Rectal smooth muscle tissue (tissue), 1 donor: Measurements from ENCODE around the gene ANXA2R.
"Not testable (repeated sequence)": the region's sequence is repeated elsewhere in the genome, so short reads cannot be mapped to it uniquely, and the experiment has no call there.

ENCODE experiments used
- H3K27ac ChIP-seq: one replicate; pipeline ENCODE4 v1.7.0; 2013; ENCODE audit warnings: low read depth, low read length, inconsistent platforms
- H3K27me3 ChIP-seq: one replicate; pipeline ENCODE4 v1.7.0; 2013; ENCODE audit warnings: low read length; ENCODE audit not compliant: control insufficient read depth, insufficient read depth
- H3K36me3 ChIP-seq: one replicate; pipeline ENCODE4 v1.7.0; 2013; ENCODE audit warnings: low read length; ENCODE audit not compliant: control insufficient read depth, insufficient read depth
- H3K4me1 ChIP-seq: one replicate; pipeline ENCODE4 v1.7.0; 2013; ENCODE audit warnings: low read length; ENCODE audit not compliant: control insufficient read depth, insufficient read depth
- H3K4me3 ChIP-seq: one replicate; pipeline ENCODE4 v1.7.0; 2013; ENCODE audit warnings: low read length
- H3K9ac ChIP-seq: one replicate; pipeline ENCODE4 v1.7.0; 2013; ENCODE audit warnings: low read length

ANXA2R gene

DNA sequence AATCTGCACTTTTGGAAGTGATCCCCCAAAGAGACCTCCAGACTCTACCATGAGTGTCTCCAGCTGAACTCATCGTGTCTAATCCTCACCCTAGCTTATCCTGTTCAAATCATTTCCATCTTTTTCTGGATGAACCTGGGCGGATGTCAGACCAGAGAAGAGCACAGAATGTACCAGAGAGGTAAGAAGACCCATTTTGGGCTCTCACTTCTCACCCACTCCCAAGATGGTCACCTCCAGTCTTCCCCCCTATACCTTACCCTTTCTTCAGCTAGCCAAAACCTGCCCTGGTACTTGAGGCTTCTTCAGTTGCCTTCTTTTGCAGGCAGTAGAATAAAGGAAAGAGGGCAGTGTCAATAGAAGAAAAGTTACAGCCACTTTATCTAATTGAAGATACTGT is 27.9 kb upstream of the ANXA2R start:
- Histone ChIP-seq H3K4me3 (peak overlapping the region; percentile 90), H3K27ac (no peak overlapping the region), H3K36me3 (peaks cover 4% of the 10 kb centered on the region), H3K27me3 (no peaks in the 10 kb centered on the region), H3K4me1 (peaks cover 9% of the 10 kb centered on the region), H3K9ac (no peak overlapping the region)

DNA sequence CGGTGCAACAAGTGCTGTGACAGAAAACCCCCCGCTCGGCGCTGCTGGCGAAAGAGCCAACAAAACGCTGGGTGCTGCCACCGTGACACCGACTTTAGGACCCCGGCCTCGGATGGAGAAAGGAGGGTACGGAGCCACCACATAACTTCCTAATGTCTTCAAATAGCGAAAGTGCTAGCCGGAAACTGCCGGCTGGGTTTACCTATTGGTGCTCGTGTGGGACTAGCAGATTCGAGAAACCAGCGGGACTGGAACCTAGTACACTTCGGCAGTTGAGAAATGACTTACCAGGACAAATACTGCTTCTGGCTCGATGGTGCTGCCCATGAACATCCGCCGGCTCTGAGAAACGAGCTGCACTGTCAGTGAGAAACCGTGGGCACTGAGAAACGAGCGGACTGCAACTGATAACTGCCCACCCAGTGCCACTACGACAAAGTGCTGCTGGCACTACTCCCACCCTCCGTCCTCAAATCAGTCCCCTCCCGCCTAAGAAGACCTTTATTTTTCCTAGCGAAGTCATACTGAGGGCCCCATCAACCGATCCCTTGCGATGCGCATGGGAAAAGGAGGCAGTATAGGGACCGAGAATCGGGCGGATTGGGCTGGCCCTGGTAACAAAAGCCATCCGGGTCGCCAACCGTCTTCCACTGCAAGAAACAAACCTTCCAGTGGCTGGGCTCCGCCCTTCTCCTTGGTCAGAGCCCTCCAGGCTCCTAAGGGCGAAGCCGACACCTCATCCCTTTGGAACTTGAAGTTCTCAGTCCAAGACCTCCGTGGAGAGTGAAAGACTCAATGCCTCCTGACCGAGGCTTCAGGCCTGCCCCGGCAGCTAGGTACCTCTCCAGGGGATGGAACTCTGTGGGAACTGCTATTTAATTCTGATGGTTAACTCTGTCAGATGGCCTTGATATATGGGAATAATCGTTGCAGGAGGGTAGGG is 27.0 kb upstream of the ANXA2R start:
- peak overlapping the region; percentile 90 for H3K4me3 ChIP-seq
- peaks cover 4% of the 10 kb centered on the region for H3K36me3 ChIP-seq
- peak overlapping the region; percentile 97 for H3K9ac ChIP-seq
- peak overlapping the region; percentile 99 for H3K27ac ChIP-seq
- peaks cover 9% of the 10 kb centered on the region for H3K4me1 ChIP-seq
- no peaks in the 10 kb centered on the region for H3K27me3 ChIP-seq

DNA sequence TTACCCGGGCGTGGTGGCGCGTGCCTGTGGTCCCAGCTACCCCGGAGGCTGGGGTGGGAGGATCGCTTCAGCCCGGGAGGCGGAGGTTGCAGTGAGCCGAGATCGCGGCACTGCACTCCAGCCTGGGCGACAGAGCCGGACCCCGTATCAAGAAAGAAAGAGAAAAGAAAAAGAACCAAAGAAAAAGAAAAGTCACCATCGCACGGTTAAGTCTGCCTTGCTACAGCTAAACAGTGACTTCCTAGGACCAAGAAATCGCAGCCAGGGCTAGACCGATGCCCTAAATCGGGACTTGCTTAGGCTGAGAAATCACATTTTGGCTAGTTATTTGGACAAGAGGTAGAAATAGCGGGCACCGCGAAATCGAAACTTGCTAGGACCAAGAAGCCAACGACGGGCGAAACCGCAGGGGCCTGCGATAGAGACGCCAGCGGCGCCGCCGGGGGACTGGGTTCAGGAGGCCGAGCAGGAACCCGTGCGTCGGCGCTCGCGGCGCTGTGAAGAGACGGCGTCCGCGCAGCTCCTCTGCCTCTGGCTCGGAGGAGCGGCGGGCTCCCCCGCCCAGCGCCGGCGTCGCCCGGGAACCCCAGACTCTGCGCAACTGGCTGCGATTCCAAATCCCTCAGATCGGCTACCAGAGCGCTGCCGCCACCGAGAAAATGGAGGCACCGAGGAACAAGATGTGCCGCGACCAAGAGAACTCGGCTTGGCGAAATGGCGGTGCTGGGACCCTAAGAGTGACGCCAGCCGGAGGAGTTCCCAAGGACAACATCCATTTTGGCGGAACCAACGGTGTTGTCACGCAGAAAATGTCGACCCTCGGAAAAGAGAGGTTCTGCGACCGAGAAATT is 26.1 kb upstream of the ANXA2R start:
- Histone ChIP-seq H3K27ac (peak overlapping the region; percentile 99), H3K4me3 (peak overlapping the region; percentile 90), H3K4me1 (peaks cover 9% of the 10 kb centered on the region), H3K36me3 (no peaks in the 10 kb centered on the region), H3K27me3 (no peaks in the 10 kb centered on the region), H3K9ac (peak overlapping the region; percentile 97)

- Histone ChIP-seq H3K36me3 (no peaks in the 10 kb centered on the region), H3K9ac (peak overlapping the region; percentile 97), H3K4me3 (peak overlapping the region; percentile 90), H3K27me3 (no peaks in the 10 kb centered on the region), H3K4me1 (peaks cover 9% of the 10 kb centered on the region), H3K27ac (peak overlapping the region; percentile 99)
Measured at GRCh38 chr5:43065387-43065947, 25.3 kb upstream of the ANXA2R start.

DNA sequence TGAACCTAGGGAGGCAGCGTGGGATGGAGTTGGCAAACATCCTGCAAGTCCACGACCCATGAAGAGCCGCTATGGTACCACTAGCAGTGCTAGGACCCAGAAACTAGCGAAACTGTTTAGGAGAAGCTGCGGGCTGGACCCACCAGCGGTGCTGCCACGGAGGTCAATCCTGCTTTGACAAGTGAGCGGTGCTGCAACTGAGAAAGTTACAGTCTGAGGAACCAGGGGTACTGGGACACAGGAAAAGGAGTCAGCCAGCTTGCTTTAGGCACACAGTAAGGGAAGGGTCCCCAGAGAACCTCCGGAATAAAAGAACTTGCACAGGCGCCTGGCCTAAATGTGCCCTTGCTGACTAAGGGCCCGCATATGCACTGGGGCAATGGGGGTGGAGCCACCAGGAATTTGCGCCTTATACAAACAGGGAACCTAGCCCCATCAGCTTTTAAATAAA is 23.6 kb upstream of the ANXA2R start:
- H3K4me3 ChIP-seq = no peak overlapping the region
- H3K27me3 ChIP-seq = no peaks in the 10 kb centered on the region
- no peak overlapping the region for H3K27ac ChIP-seq
- no peaks in the 10 kb centered on the region for H3K36me3 ChIP-seq
- no peak overlapping the region for H3K9ac ChIP-seq
- peaks cover 8% of the 10 kb centered on the region for H3K4me1 ChIP-seq

DNA sequence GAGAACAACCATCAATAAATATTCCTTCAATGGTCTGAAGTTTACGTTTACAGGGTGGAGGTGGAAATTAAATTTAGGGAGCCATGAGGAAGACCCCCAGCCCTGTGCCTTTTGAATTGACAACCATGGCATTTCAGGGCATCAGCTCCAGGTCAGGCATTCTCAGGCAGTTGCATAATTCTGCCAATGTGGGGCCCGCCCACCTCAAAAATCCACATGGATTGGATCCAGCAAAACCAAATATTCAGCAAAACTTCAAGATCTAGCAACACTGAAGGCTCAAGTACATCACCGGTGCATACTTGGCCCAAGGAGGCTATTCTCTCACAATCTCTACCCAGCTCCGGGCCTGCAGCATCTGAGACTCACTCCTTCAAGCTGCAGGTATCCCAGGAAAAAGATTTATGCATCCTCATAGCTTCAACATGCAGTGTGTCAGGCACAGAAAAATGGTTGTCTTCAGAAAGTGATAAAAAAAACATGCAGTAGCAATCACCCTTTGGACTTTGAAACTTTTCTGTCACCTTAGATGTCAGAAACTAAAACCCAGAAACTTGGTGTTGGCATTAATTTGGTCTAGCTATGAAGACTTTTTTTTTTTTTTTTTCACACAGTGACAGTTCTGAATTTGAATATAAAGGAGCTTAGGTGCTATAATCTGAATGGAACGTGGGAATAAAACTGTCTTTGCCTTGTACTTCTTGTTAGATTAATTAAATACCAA is 21.4 kb upstream of the ANXA2R start:
- H3K27me3 ChIP-seq = no peaks in the 10 kb centered on the region
- no peak overlapping the region for H3K27ac ChIP-seq
- H3K36me3 ChIP-seq = no peaks in the 10 kb centered on the region
- no peak overlapping the region for H3K9ac ChIP-seq
- H3K4me3 ChIP-seq = no peak overlapping the region
- H3K4me1 ChIP-seq = no peaks in the 10 kb centered on the region

- not testable (repeated sequence) for H3K27ac ChIP-seq, H3K9ac ChIP-seq, H3K4me3 ChIP-seq, H3K36me3 ChIP-seq, H3K4me1 ChIP-seq, H3K27me3 ChIP-seq
Measured at GRCh38 chr5:43060020-43060419, 19.9 kb upstream of the ANXA2R start.

DNA sequence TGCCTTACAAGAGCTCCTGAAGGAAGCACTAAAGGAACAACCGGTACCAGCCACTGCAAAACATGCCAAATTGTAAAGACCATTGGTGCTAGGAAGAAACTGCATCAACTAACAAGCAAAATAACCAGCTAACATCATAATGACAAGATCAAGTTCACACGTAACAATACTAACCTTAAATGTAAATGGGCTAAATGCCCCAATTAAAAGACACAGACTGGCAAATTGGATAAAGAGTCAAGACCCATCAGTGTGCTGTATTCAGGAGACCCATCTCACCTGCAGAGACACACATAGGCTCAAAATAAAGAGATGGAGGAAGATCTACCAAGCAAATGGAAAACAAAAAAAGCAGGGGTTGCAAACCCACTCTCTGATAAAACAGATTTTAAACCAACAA is 15.0 kb upstream of the ANXA2R start:
- H3K27ac ChIP-seq, H3K36me3 ChIP-seq, H3K9ac ChIP-seq, H3K27me3 ChIP-seq, H3K4me3 ChIP-seq, H3K4me1 ChIP-seq: not testable (repeated sequence)

DNA sequence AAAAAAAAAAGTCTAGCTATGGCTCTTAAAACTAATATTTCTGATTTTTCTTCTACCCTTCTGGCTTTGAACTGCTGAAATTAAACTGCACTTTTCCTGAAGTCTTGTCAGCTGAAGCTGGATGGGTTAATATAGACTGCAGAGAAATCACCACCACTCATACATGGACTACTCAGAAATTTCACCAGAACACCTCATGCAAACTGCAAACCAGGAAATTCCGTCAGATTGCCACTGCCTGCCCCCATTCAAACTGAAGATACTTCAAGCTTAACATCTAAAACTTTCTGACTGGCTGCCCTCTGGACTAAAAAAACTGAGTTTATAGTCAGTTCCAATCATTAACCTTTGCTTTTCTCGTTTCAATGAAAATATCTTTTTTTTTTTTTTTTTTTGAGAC is 11.6 kb upstream of the ANXA2R start:
- Histone ChIP-seq H3K4me3 (no peak overlapping the region), H3K27me3 (no peaks in the 10 kb centered on the region), H3K27ac (no peak overlapping the region), H3K9ac (no peak overlapping the region), H3K36me3 (no peaks in the 10 kb centered on the region), H3K4me1 (no peaks in the 10 kb centered on the region)

GRCh38 chr5:43050384-43050783 is 10.3 kb upstream of the ANXA2R start:
- no peaks in the 10 kb centered on the region for H3K36me3 ChIP-seq
- no peak overlapping the region for H3K4me3 ChIP-seq
- H3K4me1 ChIP-seq = no peaks in the 10 kb centered on the region
- H3K27ac ChIP-seq = no peak overlapping the region
- no peak overlapping the region for H3K9ac ChIP-seq
- H3K27me3 ChIP-seq = no peaks in the 10 kb centered on the region

- Histone ChIP-seq H3K36me3 (no peaks in the 10 kb centered on the region), H3K27me3 (peaks cover under 1% of the 10 kb centered on the region), H3K27ac (no peak overlapping the region), H3K4me3 (no peak overlapping the region), H3K4me1 (no peaks in the 10 kb centered on the region), H3K9ac (no peak overlapping the region)
Measured at GRCh38 chr5:43049236-43049635, 9.1 kb upstream of the ANXA2R start.

DNA sequence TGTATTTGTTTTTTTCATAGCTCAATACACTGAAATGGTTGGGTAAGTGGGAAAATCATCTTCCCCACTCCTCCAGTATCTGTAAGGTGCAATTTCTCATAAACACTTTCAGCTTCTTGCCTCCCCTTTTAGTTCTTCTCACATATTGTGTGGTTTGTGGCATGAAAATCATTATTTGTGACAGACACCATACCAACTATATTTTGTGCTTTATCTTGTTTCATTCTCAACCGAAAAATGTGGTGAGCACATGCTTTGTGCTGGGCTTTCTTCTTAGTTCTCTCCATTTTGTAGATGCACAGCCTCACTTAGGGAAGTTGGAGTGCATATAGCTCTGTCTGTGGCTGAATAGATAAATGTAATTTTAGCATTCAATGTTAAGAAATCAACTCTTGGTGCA is 6.4 kb upstream of the ANXA2R start:
- no peak overlapping the region for H3K27ac ChIP-seq

More for the DNA sequence above, 6.4 kb upstream of the ANXA2R start:
- Histone ChIP-seq H3K9ac (no peak overlapping the region), H3K4me3 (no peak overlapping the region), H3K36me3 (no peaks in the 10 kb centered on the region), H3K4me1 (peaks cover 8% of the 10 kb centered on the region), H3K27me3 (peaks cover 8% of the 10 kb centered on the region)
